IPS-18a (cell line): Measurements from ENCODE around the gene LCN12.

ENCODE experiments used
- H3K27ac ChIP-seq: one replicate; pipeline ENCODE4 v1.5.1; 2013; ENCODE audit warnings: low read length
- H3K27me3 ChIP-seq: one replicate; pipeline ENCODE4 v1.6.1; 2013; ENCODE audit warnings: mild to moderate bottlenecking, low read length; ENCODE audit not compliant: control insufficient read depth, insufficient read depth
- H3K36me3 ChIP-seq: one replicate; pipeline ENCODE4 v1.6.1; 2013; ENCODE audit warnings: low read depth, low read length; ENCODE audit not compliant: control insufficient read depth
- H3K4me1 ChIP-seq: one replicate; pipeline ENCODE4 v1.6.1; 2013; ENCODE audit warnings: low read depth, low read length; ENCODE audit not compliant: control insufficient read depth
- H3K4me3 ChIP-seq: one replicate; pipeline ENCODE4 v1.5.1; 2013; ENCODE audit warnings: low read length
- H3K9ac ChIP-seq: one replicate; pipeline ENCODE4 v1.6.1; 2013; ENCODE audit warnings: mild to moderate bottlenecking, low read length, moderate library complexity
- H3K9me3 ChIP-seq: one replicate; pipeline ENCODE4 v1.6.1; 2013; ENCODE audit warnings: low read depth, low read length; ENCODE audit not compliant: control insufficient read depth

LCN12 gene

GRCh38 chr9:136951541-136952320 is at the start of gene LCN12:
Gene LCN12, plus strand, starts transcription at chr9:136952273. Its CDS starts 55 bp downstream, at chr9:136952328.
- H3K9ac ChIP-seq: no peak within 1 kb of the TSS
- H3K4me3 ChIP-seq: no peak within 1 kb of the TSS
- H3K27ac ChIP-seq: no peak within 1 kb of the TSS
- H3K4me1 ChIP-seq: peaks cover 5% of the 10 kb centered on the region
- H3K36me3 ChIP-seq: no peaks in the 10 kb centered on the region
- H3K9me3 ChIP-seq: no peaks in the 10 kb centered on the region
- H3K27me3 ChIP-seq: no peaks in the 10 kb centered on the region

DNA sequence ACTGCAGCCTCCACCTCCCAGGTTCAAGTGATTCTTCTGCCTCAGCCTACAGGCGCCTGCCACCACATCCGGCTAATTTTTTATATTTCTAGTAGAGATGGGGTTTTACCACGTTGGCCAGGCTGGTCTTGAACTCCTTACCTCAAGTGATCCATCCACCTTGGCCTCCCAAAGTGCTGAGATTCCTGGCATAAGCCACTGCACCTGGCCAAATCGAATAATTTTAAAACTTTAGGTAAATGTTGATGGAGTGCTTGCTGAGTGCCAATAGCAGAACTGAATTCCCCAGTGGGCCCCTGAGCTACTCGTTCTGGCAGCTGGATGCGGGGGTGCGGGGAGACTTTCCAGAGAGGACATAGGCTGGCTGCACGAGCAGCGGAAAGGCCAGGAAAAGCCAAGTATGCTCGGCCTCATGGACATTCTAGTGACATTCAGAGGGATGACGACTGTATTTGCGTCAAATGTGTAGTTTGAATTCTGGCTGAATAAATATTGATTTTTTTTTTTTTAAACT is 49.0 kb upstream of the LCN12 start:
- Histone ChIP-seq H3K9me3 (no peaks in the 10 kb centered on the region), H3K4me3 (no peak overlapping the region), H3K27ac (no peak overlapping the region), H3K27me3 (no peaks in the 10 kb centered on the region), H3K4me1 (no peaks in the 10 kb centered on the region), H3K36me3 (peaks cover 60% of the 10 kb centered on the region), H3K9ac (no peak overlapping the region)

DNA sequence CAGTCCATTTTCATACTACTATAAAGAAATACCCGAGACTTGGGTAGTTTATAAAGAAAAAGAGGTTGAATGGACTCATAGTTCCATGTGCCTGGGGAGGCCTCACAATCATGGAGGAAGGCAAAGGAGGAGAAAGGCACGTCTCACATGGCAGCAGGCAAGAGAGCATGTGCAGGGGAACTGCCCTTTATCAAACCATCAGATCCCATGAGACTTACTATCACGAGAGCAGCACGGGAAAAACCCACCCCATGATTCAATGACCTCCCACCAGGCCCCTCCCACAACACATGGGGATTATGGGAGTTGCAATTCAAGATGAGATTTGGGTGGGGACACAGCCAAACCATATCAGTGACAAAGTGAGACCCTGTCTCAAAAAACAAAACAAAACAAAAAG is 45.8 kb upstream of the LCN12 start:
- H3K27ac ChIP-seq: no peak overlapping the region
- H3K4me3 ChIP-seq: no peak overlapping the region
- H3K9ac ChIP-seq: no peak overlapping the region
- no peaks in the 10 kb centered on the region for H3K9me3 ChIP-seq
- no peaks in the 10 kb centered on the region for H3K4me1 ChIP-seq
- no peaks in the 10 kb centered on the region for H3K27me3 ChIP-seq
- H3K36me3 ChIP-seq: peaks cover 52% of the 10 kb centered on the region

DNA sequence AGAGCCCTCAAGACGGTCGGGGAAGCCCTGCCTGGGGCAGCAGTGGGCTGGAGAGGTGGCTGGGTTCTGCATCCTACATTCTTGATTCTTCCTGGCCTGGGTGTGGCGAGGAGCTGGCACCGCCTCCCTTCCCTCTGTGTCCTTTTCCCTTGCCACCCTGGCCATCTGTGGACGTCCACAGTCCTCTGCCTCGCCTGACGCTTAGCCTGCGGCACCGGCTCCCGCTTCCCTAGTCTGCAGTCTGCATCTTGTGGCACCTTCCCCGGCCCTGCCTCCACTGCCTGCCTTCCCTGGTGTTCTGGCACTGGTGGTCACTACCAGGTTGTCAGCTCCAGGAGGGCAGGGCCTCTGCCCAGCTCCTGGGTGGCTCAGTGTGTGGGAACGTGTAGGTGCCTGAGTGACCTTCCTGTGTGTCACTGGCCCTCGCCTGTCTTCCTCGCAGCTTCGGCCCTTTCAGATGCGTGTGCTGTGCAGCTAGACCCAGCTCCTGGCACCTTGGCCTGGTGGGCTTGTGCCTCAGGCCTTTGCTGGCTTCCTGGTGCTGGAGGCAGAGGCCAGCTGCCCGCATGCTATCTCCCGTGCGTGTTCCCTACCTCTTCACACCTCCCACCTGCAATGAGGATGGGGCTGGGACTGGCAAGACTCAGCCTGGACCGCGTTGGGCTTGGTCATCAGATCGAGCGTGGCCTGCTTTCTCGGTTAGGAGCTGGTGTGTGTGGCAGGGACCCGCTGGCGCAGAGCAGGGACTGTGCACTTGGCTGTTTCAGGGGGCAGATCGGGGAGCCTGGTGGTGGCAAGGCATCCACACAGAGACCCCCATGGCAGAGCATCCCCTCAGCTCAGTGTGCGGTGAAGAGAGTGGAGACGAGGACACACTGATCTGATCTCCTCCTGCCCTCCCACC is 44.8 kb upstream of the LCN12 start:
- Histone ChIP-seq H3K4me1 (no peaks in the 10 kb centered on the region), H3K36me3 (peaks cover 45% of the 10 kb centered on the region)

DNA sequence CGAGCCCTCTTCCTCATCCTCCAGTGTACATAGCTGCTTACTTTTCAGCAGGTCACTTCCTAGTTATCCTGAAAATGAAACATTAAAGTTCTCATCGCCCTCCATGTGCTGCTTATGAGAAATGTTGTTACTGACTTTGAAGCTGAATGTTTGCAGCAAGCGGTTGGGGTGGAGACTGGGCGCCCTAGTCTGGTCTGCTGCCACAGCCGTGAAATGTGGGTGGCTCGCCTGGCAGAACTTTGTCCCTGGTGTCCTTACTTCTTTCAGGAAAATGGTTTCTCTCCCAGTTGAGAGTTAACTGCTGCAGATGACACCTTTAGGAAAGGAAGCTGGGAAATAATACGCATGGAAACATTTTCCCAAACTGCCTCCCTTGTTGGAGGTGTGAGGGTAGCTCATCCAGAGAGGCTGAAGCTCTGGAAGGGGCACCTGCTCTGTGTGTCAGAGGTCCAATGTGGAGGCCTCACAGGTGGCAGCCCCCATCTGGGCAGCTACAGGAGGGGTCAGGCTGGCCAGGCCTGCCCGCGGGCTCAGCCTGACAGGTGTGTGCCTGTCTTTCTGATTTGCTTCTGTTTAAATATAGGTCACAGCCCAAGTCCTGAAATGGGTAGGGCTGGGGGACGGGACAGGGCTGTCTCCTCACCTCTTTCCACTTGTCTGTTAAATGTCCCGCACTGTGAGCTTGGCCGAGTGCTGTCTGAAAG is 41.7 kb upstream of the LCN12 start:
- Histone ChIP-seq H3K4me1 (no peaks in the 10 kb centered on the region), H3K27me3 (no peaks in the 10 kb centered on the region), H3K9me3 (no peaks in the 10 kb centered on the region), H3K36me3 (peaks cover 47% of the 10 kb centered on the region), H3K4me3 (no peak overlapping the region), H3K9ac (no peak overlapping the region), H3K27ac (no peak overlapping the region)

More for the DNA sequence above, 44.8 kb upstream of the LCN12 start:
- H3K27ac ChIP-seq: no peak overlapping the region
- H3K9ac ChIP-seq: no peak overlapping the region
- no peaks in the 10 kb centered on the region for H3K9me3 ChIP-seq
- no peak overlapping the region for H3K4me3 ChIP-seq
- H3K27me3 ChIP-seq: no peaks in the 10 kb centered on the region

DNA sequence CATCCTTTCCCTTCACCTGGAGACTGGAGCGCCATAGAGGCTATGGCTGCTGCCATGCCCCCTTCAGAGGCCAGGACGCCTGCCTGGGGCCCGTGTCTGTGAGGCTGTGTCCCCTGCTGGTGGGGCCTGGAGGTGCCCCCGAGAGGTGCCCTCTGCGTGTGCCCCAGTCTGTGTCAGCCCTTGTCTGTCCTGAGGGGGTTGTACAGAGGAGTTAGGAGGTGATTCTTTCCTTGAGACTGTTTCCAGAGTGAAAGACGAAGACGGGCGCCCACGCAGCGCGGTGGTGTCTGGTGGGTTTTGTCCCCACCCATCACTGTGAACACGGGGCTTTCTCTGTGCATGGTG is 41.2 kb upstream of the LCN12 start:
- Histone ChIP-seq H3K4me3 (no peak overlapping the region), H3K27ac (no peak overlapping the region), H3K36me3 (peaks cover 51% of the 10 kb centered on the region), H3K4me1 (no peaks in the 10 kb centered on the region), H3K9me3 (no peaks in the 10 kb centered on the region), H3K9ac (no peak overlapping the region), H3K27me3 (no peaks in the 10 kb centered on the region)

GRCh38 chr9:136913701-136914438 is 38.2 kb upstream of the LCN12 start:
- H3K4me1 ChIP-seq: no peaks in the 10 kb centered on the region
- H3K9ac ChIP-seq: no peak overlapping the region
- H3K9me3 ChIP-seq: no peaks in the 10 kb centered on the region
- H3K36me3 ChIP-seq: peaks cover 56% of the 10 kb centered on the region
- no peak overlapping the region for H3K27ac ChIP-seq
- no peak overlapping the region for H3K4me3 ChIP-seq
- no peaks in the 10 kb centered on the region for H3K27me3 ChIP-seq

DNA sequence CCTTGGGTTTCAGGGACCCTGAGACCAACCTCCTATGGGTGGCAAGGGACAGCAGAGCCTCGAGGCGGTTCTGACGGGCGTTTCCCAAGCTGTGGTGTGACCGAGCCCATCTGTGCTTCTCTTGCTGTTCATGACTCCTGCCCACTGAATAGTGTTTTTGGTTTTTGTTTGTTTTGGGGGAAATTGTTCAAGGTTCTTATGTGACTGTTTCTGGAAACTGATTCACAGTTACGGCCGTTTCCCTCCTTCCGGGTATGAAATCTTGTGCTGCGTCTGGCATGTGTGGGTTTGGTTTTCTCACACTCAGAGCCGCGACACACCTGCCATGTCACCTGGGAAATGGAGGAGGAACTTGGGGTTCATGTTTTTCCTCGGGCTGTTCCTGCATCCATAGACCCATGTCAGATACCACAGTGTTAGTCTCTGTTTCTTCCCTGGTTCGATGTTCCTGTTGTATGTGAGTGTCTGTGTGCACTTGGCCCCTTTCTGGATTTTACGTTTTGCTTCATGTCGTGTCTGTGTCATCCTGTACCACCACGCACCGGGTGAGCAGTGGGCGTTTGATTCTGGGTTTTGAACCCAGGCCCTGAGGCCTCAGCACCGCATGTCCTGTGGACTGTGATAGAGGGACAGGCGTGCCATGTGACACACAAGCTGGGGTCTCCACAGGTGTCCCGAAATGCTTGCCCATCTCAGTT is 36.3 kb upstream of the LCN12 start:
- Histone ChIP-seq H3K9ac (no peak overlapping the region), H3K27ac (no peak overlapping the region), H3K27me3 (no peaks in the 10 kb centered on the region), H3K36me3 (peaks cover 47% of the 10 kb centered on the region), H3K4me3 (no peak overlapping the region), H3K9me3 (no peaks in the 10 kb centered on the region), H3K4me1 (no peaks in the 10 kb centered on the region)

DNA sequence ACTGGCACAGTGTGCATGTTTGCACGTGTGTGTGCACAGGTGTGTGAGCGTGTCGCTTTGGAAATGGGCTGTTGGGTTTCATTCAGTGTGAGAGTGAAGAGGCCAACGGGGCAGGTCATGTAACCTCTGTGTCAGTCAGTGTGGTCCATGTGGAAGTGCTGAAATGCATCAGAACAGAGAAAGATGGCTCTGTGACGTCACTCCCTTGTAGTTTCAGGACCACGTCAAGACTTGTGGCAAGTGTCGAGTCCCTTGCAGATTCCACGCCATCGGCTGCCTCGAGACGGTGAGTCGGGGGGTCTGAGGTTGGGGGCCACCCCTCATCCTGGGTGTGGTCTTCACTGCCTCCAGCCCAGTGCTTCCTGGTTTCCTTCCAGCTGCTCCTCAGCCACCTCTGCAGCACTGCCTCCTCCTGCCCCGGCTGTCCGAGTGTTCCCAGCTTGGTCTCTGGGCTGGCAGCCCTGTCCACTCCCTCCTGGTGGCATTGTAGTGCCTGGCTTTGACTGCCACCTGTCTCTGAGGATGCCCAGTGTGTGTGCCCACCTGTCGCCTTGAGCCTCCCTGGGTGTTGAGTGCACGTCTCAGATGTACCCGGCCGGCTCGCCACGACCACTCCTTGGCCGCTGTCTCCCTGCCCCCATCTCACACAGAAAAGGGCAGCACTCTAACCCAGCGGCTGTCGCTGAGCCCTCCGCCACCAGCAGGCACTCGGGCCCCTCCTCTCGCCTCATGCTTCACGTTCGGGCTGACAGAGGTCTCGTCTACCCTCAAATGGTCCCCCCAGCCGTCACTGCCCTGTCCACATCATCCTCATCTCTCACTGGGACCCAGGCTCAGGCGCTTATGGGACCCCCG is 35.5 kb upstream of the LCN12 start:
- H3K4me1 ChIP-seq: no peaks in the 10 kb centered on the region
- H3K9me3 ChIP-seq: no peaks in the 10 kb centered on the region
- H3K36me3 ChIP-seq: peaks cover 50% of the 10 kb centered on the region
- no peak overlapping the region for H3K27ac ChIP-seq
- no peak overlapping the region for H3K4me3 ChIP-seq
- H3K27me3 ChIP-seq: no peaks in the 10 kb centered on the region
- no peak overlapping the region for H3K9ac ChIP-seq

GRCh38 chr9:136917902-136918301 is 34.2 kb upstream of the LCN12 start:
- Histone ChIP-seq H3K4me1 (no peaks in the 10 kb centered on the region), H3K9me3 (no peaks in the 10 kb centered on the region), H3K9ac (no peak overlapping the region), H3K4me3 (no peak overlapping the region), H3K27me3 (no peaks in the 10 kb centered on the region), H3K36me3 (peaks cover 47% of the 10 kb centered on the region), H3K27ac (no peak overlapping the region)
